ENCODE measurements around the gene ATRIP. TPM values are rescaled to one million over a fixed set of nuclear protein-coding genes. Genes with fewer than 3 reads are reported as not detected.
"Not testable (repeated sequence)": the region's sequence is repeated elsewhere in the genome, so short reads cannot be mapped to it uniquely, and the experiment has no call there.

ATRIP gene
- total RNA-seq, 1 donor from 2014 or later = 9.0 TPM

DNA sequence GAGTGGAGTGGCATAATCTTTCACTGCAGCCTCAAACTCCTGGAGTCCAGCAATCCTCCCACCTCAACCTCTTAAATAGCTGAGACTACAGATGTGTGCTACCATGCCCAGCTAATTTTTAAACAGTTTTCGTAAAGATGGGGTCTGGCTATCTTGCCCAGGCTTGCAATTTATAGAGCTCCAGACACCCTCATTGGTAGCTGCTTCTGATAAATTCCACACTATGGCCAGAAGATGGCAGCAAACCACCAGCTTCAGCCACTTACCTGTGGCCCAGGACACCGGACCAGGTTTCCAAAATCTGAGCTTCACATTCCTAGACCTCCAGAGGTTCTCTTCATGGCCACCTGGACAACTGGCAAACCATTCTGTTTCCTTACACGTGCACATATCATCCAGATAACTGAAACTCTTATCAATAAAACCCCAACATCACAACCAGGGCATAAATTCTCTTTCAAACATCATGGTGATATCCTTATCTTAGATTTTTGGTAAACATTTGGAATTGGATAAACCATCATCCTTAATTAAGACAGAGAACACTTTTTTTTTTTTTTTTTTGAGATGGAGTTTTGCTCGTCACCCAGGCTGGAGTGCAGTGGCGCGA, 45.6 kb upstream of the ATRIP start:
- Histone ChIP-seq H3K27ac (peak overlapping the region; percentile 80 to 89), H3K9me3 (no peaks in the 10 kb centered on the region), H3K4me1 (peaks cover 28 to 34% of the 10 kb centered on the region in 2 donors), H3K27me3 (no peaks in the 10 kb centered on the region), H3K4me3 (no peak overlapping the region), H3K36me3 (peaks cover 6 to 23% of the 10 kb centered on the region in 2 donors)
- TF ChIP-seq, protein P1, sequence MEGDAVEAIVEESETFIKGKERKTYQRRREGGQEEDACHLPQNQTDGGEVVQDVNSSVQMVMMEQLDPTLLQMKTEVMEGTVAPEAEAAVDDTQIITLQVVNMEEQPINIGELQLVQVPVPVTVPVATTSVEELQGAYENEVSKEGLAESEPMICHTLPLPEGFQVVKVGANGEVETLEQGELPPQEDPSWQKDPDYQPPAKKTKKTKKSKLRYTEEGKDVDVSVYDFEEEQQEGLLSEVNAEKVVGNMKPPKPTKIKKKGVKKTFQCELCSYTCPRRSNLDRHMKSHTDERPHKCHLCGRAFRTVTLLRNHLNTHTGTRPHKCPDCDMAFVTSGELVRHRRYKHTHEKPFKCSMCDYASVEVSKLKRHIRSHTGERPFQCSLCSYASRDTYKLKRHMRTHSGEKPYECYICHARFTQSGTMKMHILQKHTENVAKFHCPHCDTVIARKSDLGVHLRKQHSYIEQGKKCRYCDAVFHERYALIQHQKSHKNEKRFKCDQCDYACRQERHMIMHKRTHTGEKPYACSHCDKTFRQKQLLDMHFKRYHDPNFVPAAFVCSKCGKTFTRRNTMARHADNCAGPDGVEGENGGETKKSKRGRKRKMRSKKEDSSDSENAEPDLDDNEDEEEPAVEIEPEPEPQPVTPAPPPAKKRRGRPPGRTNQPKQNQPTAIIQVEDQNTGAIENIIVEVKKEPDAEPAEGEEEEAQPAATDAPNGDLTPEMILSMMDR (IDR thresholded peaks at IDR 0.05) = peak; percentile 82 to 85 (median 85)
- intact Hi-C loops (cut with DNase I) = loop anchor here (1.0 to 5.0 kb wide), 3 partner anchors 35 to 148 kb away; partner anchors contain the start of gene SHISA5
- peak in 1 of 2 donors; percentile 75 for DNase-seq (ENCODE audit: low spot score in 2 of 2)

DNA sequence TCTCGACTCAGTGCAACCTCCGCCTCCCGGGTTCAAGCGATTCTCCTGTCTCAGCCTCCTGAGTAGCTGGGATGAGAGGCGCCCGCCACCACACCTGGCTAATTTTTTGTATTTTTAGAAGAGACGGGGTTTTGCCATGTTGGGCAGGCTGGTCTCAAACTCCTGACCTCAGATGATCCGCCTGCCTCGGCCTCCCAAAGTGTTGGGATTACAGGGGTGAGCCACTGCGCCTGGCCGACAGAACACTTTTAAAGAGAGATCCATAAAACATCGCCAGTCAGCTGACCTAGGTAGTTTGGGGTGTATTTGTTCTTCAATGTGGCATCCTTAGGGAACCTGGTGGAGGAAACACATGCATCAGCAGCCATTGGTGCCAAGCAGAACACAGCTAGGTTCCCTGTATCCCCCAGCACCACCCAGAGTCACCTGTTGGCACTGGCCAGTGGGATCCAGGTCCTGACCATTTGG, 45.1 kb upstream of the ATRIP start:
- intact Hi-C loops (cut with DNase I) = loop anchor here (1.0 to 5.0 kb wide), 3 partner anchors 35 to 147 kb away; partner anchors contain the start of gene SHISA5
- not testable (repeated sequence) for H3K27me3 ChIP-seq, H3K9me3 ChIP-seq, H3K4me3 ChIP-seq
- peaks cover 10 to 28% of the 10 kb centered on the region in 2 donors for H3K36me3 ChIP-seq
- DNase-seq (ENCODE audit: low spot score in 2 of 2) = peak in 1 of 2 donors; percentile 60
- H3K4me1 ChIP-seq = peaks cover 29 to 34% of the 10 kb centered on the region in 2 donors
- H3K27ac ChIP-seq = peak overlapping the region; percentile 80 to 89

DNA sequence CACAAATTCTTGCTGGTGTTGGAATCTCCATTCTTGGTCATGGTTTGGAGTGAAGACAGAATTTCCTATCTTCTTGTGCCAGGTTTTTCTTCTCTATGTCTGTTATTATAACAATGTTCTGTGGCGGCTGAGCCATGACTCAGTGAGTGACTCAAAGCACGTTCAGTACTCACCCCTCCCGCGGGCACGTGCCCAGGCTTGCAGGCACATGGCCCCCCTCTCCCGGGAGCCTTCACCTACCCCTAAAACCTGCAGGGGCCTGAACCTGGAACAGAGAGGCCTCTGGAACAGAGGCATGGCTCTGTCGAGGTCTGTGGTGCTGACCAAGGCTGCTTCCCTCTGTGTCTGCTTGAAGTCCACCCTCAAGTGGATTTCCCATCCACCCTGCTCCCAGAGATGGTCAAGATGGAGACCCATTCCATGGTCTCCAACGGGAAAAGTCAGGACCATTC, 44.2 kb upstream of the ATRIP start:
- Histone ChIP-seq H3K4me3 (no peak overlapping the region), H3K9me3 (no peaks in the 10 kb centered on the region), H3K27me3 (no peaks in the 10 kb centered on the region), H3K36me3 (peaks cover 19 to 36% of the 10 kb centered on the region in 2 donors), H3K27ac (peak overlapping the region; percentile 89 to 91), H3K4me1 (peaks cover 29 to 34% of the 10 kb centered on the region in 2 donors)
- DNase-seq (ENCODE audit: low spot score in 2 of 2) = peak; percentile 92 to 97
- intact Hi-C loops (cut with DNase I) = loop anchor here (1.0 to 5.0 kb wide), 2 partner anchors 27 to 100 kb away; partner anchors contain the start of gene SHISA5
- TF ChIP-seq, protein P1 (IDR thresholded peaks at IDR 0.05) = no peak

DNA sequence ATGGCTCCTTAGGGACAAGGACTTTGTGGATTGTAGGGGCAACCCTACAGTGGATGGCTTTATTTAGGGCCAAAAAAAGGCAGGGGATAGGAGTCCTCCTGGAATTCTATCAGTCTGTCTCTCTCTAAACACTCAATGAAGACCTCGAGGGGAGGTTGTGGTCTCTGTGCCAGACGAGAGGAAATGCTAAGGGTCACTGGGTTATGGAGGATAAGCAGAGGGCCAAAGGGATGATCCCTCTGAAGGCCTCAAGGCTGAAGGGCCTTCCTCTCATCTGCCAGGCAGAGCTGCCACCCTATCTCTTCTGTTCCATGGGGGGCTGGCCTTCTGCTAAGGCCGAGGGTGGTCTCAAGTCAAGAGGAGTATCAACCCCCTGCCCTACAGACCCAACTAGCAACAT, 43.6 kb upstream of the ATRIP start:
- Histone ChIP-seq H3K27me3 (no peaks in the 10 kb centered on the region), H3K27ac (peak overlapping the region; percentile 89 to 91), H3K4me1 (peaks cover 29 to 34% of the 10 kb centered on the region in 2 donors), H3K4me3 (no peak overlapping the region), H3K9me3 (no peaks in the 10 kb centered on the region), H3K36me3 (peaks cover 23 to 42% of the 10 kb centered on the region in 2 donors)
- TF ChIP-seq, protein P1 (IDR thresholded peaks at IDR 0.05) = no peak
- DNase-seq (ENCODE audit: low spot score in 2 of 2) = peak in 1 of 2 donors; percentile 59
- intact Hi-C loops (cut with DNase I) = loop anchor here (1.0 to 5.0 kb wide), 2 partner anchors 26 to 99 kb away; partner anchors contain the start of gene SHISA5

DNA sequence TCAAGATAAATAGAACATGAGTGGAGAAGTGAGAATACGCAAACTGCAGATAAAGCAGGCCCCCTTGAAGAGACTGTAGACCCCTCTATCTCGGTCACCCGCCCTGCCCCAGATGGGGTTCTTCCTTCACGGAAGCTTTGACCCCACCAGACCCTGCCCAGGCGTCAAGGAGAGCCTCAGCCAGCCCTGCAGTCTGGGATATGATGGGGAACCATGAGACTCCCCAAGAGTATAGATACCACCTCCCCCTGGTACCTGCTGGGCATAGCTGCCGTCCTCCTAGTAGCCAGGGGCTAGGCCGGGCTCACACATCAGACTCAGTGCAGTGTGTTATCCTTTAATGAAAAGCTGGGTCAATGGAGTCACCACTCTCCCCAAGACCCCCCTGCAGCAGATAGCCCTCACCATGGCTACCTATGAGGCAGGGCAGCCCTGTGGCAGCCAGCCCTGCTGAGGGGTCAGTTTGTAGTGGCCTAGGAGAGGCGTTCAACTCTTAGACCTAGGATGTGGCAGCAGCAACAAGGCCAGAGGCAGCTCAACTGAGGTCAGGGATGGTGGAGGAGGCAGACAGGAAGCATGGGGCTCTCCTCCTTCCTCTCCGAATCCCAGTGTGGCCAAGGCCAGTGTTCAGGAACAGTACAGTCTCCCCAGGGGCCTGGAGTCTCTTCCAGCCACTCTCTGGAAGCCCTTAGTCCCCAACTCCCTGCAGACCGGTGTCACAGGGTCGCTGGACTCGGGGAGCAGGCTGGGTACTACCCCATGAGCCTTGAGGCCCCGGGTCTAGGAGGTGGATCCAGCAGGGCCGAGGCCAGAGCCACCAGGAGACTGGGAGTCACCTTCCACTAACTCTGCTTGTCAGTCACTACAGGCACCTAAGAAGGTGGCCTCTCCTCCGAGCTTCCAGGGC, 42.8 kb upstream of the ATRIP start:
- Histone ChIP-seq H3K4me1 (peaks cover 29 to 34% of the 10 kb centered on the region in 2 donors), H3K27ac (peak overlapping the region; percentile 89 to 91), H3K36me3 (peaks cover 31 to 51% of the 10 kb centered on the region in 2 donors), H3K4me3 (no peak overlapping the region), H3K9me3 (no peaks in the 10 kb centered on the region), H3K27me3 (no peaks in the 10 kb centered on the region)
- DNase-seq (ENCODE audit: low spot score in 2 of 2) = peak in 1 of 2 donors; percentile 61
- intact Hi-C loops (cut with DNase I) = loop anchor here (5.0 kb wide), 1 partner anchor 99 kb away; the partner anchor contains the start of gene SHISA5
- TF ChIP-seq, protein P1 (IDR thresholded peaks at IDR 0.05) = no peak

Measured in ascending aorta (tissue), 2 donors.